DND-41 (cell line): Measurements from ENCODE around the gene MED23.

ENCODE experiments used
- EZH2 ChIP-seq: IDR thresholded peaks from 3 replicates; pipeline ENCODE4 v1.6.1; 2012; ENCODE audit warnings: borderline replicate concordance, low read depth, mild to moderate bottlenecking, moderate library complexity, low read length, inconsistent platforms; ENCODE audit not compliant: severe bottlenecking
- TF ChIP-seq, protein P1 (sequence below): IDR thresholded peaks from 2 replicates; pipeline ENCODE4 v1.5.1; 2012; ENCODE audit warnings: borderline replicate concordance, low read length, moderate library complexity, mild to moderate bottlenecking; ENCODE audit not compliant: poor library complexity, severe bottlenecking; ENCODE audit errors: extremely low read depth

DNA sequence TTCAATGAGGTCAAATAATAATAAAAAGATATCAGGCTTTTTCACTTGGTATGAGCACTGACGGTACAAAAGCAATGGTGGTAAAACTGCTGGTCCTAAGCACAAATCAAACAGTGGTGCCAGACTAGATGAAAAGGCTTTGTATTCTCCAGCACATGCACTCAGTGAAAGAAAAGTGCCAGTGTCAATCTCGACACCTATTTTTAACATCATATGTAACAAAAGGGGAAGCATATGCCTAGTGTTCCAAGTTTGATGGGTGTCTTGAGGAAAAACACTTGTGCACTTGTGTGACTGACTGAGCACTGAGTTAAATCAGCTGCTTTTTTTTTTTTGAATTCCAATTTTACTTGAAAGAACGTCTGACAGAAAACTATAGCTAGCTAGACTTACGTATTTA lies 27.3 kb downstream of the MED23 start:
- TF ChIP-seq, protein P1, sequence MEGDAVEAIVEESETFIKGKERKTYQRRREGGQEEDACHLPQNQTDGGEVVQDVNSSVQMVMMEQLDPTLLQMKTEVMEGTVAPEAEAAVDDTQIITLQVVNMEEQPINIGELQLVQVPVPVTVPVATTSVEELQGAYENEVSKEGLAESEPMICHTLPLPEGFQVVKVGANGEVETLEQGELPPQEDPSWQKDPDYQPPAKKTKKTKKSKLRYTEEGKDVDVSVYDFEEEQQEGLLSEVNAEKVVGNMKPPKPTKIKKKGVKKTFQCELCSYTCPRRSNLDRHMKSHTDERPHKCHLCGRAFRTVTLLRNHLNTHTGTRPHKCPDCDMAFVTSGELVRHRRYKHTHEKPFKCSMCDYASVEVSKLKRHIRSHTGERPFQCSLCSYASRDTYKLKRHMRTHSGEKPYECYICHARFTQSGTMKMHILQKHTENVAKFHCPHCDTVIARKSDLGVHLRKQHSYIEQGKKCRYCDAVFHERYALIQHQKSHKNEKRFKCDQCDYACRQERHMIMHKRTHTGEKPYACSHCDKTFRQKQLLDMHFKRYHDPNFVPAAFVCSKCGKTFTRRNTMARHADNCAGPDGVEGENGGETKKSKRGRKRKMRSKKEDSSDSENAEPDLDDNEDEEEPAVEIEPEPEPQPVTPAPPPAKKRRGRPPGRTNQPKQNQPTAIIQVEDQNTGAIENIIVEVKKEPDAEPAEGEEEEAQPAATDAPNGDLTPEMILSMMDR: no peak
- no peak for TF ChIP-seq EZH2
